Common myeloid progenitor, CD34-positive (primary cell): ENCODE results near the gene PKP1. TPM values are rescaled to one million over a fixed set of nuclear protein-coding genes. Genes with fewer than 3 reads are reported as not detected.
"Not testable (repeated sequence)": the region's sequence is repeated elsewhere in the genome, so short reads cannot be mapped to it uniquely, and the experiment has no call there.

Source experiments
- CTCF ChIA-PET: fragments of 350-600 bp; sonication (Branson Sonifier 250); formaldehyde crosslinking; loops from one replicate; lab custom pipeline; 2021; ENCODE audit warnings: antibody characterized with exemption; lab: Charles Lee
- POLR2A ChIA-PET: fragments of 350-600 bp; sonication (Branson Sonifier 250); formaldehyde crosslinking; loops from one replicate; lab custom pipeline; 2021; ENCODE audit warnings: antibody characterized with exemption; lab: Charles Lee
- DNase-seq, 3 donors: peaks; one replicate each; pipeline versions ENCODE4 v3.0.0 to v3.0.0-alpha.2; 2013
- H3K27ac ChIP-seq, 2 experiments: 1 replicate in 1 of 2; 2 replicates in 1 of 2; pipeline ENCODE4 v1.7.0; 2013; ENCODE audit warnings: inconsistent platforms in 2 of 2, low read length in 2 of 2, mild to moderate bottlenecking in 2 of 2, low read depth in 1 of 2, moderate library complexity in 1 of 2; ENCODE audit not compliant: severe bottlenecking in 2 of 2, insufficient read depth in 1 of 2, poor library complexity in 1 of 2
- H3K27me3 ChIP-seq, 5 experiments: replicated peaks in 2 of 5; 1 replicate in 3 of 5; 2 replicates in 2 of 5; pipeline versions ENCODE4 v1.6.1 to v1.7.0; 2013; ENCODE audit warnings: low read length in 4 of 5, mild to moderate bottlenecking in 2 of 5, moderate library complexity in 2 of 5, inconsistent platforms in 1 of 5; ENCODE audit not compliant: insufficient read depth in 5 of 5, control insufficient read depth in 4 of 5
- H3K36me3 ChIP-seq, 4 experiments: 1 replicate in 2 of 4; 2 replicates in 2 of 4; pipeline versions ENCODE4 v1.6.1 to v1.7.0; 2013; ENCODE audit warnings: low read length in 3 of 4, control low read depth in 1 of 4, mild to moderate bottlenecking in 1 of 4; ENCODE audit not compliant: control insufficient read depth in 4 of 4, insufficient read depth in 4 of 4
- H3K4me1 ChIP-seq, 4 experiments: 1 replicate in 3 of 4; 2 replicates in 1 of 4; pipeline versions ENCODE4 v1.6.1 to v1.7.1; 2013; ENCODE audit warnings: low read length in 3 of 4, mild to moderate bottlenecking in 3 of 4, control low read depth in 1 of 4, inconsistent platforms in 1 of 4, moderate library complexity in 1 of 4; ENCODE audit not compliant: control insufficient read depth in 4 of 4, insufficient read depth in 4 of 4; ENCODE audit errors: control extremely low read depth in 1 of 4
- H3K4me3 ChIP-seq, 7 experiments: 1 replicate in 4 of 7; 2 replicates in 3 of 7; pipeline versions ENCODE4 v1.5.1 to v1.7.0; 2013; ENCODE audit warnings: mild to moderate bottlenecking in 7 of 7, low read length in 6 of 7, moderate library complexity in 6 of 7, inconsistent platforms in 2 of 7, low read depth in 2 of 7, control low read depth in 1 of 7; ENCODE audit not compliant: insufficient read depth in 4 of 7, control insufficient read depth in 1 of 7; ENCODE audit errors: extremely low read depth in 1 of 7
- H3K9me3 ChIP-seq, 5 experiments: 1 replicate in 4 of 5; 2 replicates in 1 of 5; pipeline versions ENCODE4 v1.6.1 to v1.7.1; 2013; ENCODE audit warnings: low read length in 4 of 5, mild to moderate bottlenecking in 2 of 5, inconsistent platforms in 1 of 5, low read depth in 1 of 5, moderate library complexity in 1 of 5; ENCODE audit not compliant: control insufficient read depth in 4 of 5, insufficient read depth in 2 of 5; ENCODE audit errors: control extremely low read depth in 1 of 5
- WGBS: methylation state at CpG from one replicate; pipeline ENCODE4 v1.1.5; 2013; ENCODE audit not compliant: insufficient coverage; 5-methylcytosine and 5-hydroxymethylcytosine counted together
- polyA plus RNA-seq: library from polyadenylated mRNA; unstranded; fragments of 120-200 nt; gene quantifications from one replicate; pipeline ENCODE4 v1.2.1, GENCODE V29; 2013

Gene PKP1
- polyA plus RNA-seq = not detected

- Histone ChIP-seq H3K27ac (no peak within 1 kb of the TSS), H3K4me1 (peaks cover 0 to 13% (median 7%) of the 10 kb centered on the region in 4 experiments), H3K36me3 (no peaks in the 10 kb centered on the region), H3K4me3 (peak within 1 kb of the TSS in 6 of 7 experiments; percentile 0 to 65 (median 40)), H3K27me3 (peaks cover 7 to 87% (median 34%) of the 10 kb centered on the region in 5 experiments), H3K9me3 (no peaks in the 10 kb centered on the region)
- WGBS = 5% methylated on average over 47 of the region's 55 CpGs
- ChIA-PET CTCF (interaction anchor here (1.2 to 1.4 kb wide), 2 partner anchors 8 to 11 kb away, joined by 3 read pairs; no protein-coding TSS in a partner anchor), POLR2A (interaction anchor here (0.6 kb wide), 1 partner anchor 612 kb away, joined by 4 read pairs; no protein-coding TSS in a partner anchor)
- DNase-seq = peak; percentile 33 to 66 (median 59)
Measured at GRCh38 chr1:201282931-201283829, at the start of gene PKP1. Gene PKP1, plus strand, starts transcription at chr1:201283506. Its CDS starts 197 bp downstream, at chr1:201283703.

DNA sequence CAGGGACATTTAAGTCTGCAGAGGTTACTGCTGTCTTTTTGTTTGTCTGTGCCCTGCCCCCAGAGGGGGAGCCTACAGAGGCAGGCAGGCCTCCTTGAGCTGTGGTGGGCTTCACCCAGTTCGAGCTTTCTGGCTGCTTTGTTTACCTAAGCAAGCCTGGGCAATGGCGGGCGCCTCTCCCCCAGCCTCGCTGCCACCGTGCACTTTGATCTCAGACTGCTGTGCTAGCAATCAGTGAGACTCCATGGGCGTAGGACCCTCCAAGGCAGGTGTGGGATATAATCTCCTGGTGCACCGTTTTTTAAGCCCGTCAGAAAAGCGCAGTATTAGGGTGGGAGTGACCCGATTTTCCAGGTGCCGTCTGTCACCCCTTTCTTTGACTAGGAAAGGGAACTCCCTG, 43.7 kb upstream of the PKP1 start:
- POLR2A ChIA-PET, H3K4me3 ChIP-seq, CTCF ChIA-PET, H3K9me3 ChIP-seq, H3K27ac ChIP-seq, DNase-seq, H3K4me1 ChIP-seq, H3K27me3 ChIP-seq, H3K36me3 ChIP-seq: not testable (repeated sequence)
- WGBS = no CpG with 5 or more reads among the region's 11 CpGs

DNA sequence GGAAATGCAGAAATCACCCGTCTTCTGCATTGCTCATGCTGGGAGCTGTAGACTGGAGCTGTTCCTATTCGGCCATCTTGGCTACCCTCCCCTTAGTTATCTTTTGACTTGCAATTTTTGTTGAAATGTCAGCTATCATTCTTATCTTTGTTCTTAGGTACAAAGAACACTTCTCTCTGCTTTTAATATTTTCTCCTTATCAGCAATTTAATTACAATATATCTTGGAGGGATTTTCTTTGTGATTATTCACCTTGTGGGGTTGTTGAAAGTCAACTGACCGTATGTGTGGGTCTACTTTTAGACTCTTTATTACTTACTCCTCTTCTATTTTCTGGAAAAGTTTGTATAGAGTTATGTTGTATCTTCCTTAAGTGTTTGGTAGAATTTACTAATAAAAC, 43.1 kb upstream of the PKP1 start:
- Histone ChIP-seq H3K9me3 (no peaks in the 10 kb centered on the region), H3K4me3 (no peak overlapping the region), H3K27me3 (peaks cover 2 to 8% (median 3%) of the 10 kb centered on the region in 5 experiments), H3K36me3 (no peaks in the 10 kb centered on the region), H3K27ac (no peak overlapping the region), H3K4me1 (no peaks in the 10 kb centered on the region)
- DNase-seq = no peak
- no CpG with 5 or more reads among the region's 3 CpGs for WGBS
- CTCF ChIA-PET = no interaction called here
- POLR2A ChIA-PET = no interaction called here

GRCh38 chr1:201241736-201242135, 41.6 kb upstream of the PKP1 start:
- Histone ChIP-seq H3K4me1 (no peaks in the 10 kb centered on the region), H3K27me3 (peaks cover 2 to 11% (median 4%) of the 10 kb centered on the region in 5 experiments), H3K36me3 (no peaks in the 10 kb centered on the region), H3K27ac (no peak overlapping the region), H3K4me3 (no peak overlapping the region), H3K9me3 (no peaks in the 10 kb centered on the region)
- WGBS = no CpG with 5 or more reads among the region's 2 CpGs
- no peak for DNase-seq
- ChIA-PET CTCF (interaction anchor here (0.7 kb wide), 1 partner anchor 142 kb away, joined by 3 read pairs; no protein-coding TSS in a partner anchor), POLR2A (no interaction called here)

DNA sequence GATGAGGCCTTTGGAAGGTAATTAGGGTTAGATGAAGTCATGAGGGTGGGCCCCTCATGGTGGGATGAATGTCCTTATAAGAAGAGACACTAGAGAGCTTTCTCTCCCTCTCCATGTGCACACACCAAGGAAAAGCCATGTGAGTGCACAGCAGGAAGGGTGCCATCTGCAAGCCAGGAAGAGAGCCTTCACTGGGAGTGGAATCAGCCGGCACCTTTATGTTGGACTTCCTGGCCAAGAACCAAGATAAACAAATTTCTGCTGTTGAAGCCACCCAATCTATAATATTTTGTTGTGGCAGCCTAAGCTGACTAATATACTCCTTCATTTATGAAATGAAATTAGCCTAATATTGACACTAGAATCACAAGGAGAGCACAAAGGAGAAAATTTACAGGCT, 38.2 kb upstream of the PKP1 start:
- no peak overlapping the region for H3K27ac ChIP-seq
- ChIA-PET CTCF (interaction anchor here (1.3 to 1.9 kb wide), 2 partner anchors 22 to 118 kb away, joined by 3 to 4 read pairs; no protein-coding TSS in a partner anchor), POLR2A (no interaction called here)
- no peaks in the 10 kb centered on the region for H3K4me1 ChIP-seq
- H3K36me3 ChIP-seq = no peaks in the 10 kb centered on the region
- no CpG with 5 or more reads among the region's 1 CpG for WGBS
- DNase-seq = no peak
- H3K27me3 ChIP-seq = peaks cover 2 to 11% (median 4%) of the 10 kb centered on the region in 5 experiments
- no peak overlapping the region for H3K4me3 ChIP-seq
- no peaks in the 10 kb centered on the region for H3K9me3 ChIP-seq

DNA sequence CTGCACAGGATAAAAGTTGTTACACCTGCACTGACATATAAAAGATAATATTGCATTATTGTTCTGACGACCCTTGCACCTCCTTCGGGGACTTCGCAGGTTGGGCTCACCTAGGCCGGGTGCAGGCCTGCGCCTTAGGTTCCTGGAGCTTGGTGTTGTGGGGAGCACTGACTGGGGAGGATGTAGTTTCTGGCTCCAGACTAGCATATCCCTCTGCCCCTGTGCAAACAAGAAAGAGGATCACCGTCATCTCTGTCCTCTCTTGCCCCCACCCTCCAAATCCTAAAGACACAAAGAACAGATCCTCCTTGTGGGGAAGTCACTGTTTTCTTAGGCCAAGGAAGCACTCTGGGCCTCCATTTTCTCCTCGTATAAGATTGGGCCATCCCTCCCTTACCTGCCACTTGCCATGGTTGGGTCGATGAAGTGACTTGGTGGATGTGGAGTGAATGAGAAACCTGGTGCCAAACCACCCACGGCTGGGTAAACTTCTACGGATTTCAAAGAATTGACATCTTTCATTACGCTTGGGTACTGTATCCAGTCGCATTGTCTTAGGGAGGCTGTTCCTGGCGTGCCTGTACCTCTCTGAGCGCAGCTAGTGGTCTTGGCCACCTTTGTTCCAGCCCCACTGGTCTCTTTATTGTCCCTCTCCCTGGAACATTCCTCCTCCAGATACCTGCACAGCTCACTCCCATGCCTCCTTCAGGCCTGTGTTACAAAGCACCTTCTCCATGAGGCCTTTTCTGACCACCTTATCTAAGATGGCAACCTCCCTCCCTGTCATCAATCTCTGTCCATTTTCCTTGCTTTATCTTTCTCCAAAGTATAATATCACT, 34.4 kb upstream of the PKP1 start:
- Histone ChIP-seq H3K27me3 (peaks cover 0 to 9% (median 4%) of the 10 kb centered on the region in 5 experiments), H3K4me3 (no peak overlapping the region), H3K27ac (no peak overlapping the region), H3K9me3 (no peaks in the 10 kb centered on the region), H3K36me3 (no peaks in the 10 kb centered on the region), H3K4me1 (no peaks in the 10 kb centered on the region)
- no peak for DNase-seq
- CTCF ChIA-PET = interaction anchor here (0.8 to 1.8 kb wide), 2 partner anchors 110 to 112 kb away, joined by 3 to 6 read pairs; no protein-coding TSS in a partner anchor
- WGBS = 94% methylated on average over 10 of the region's 14 CpGs
- POLR2A ChIA-PET = no interaction called here
